A673 (cell line): ENCODE results near the gene EPB41L4B. TPM values are rescaled to one million over a fixed set of nuclear protein-coding genes. Genes with fewer than 3 reads are reported as not detected.

Experiments
- BruUV-seq: library from RNA; stranded (reverse); fragments of 400-500 nt; replicated peaks from 2 replicates; lab custom pipeline; 2021; lab: Mats Ljungman, UMichigan
- CTCF ChIA-PET: fragments of 300-600 bp; sonication (Branson Sonifier 250); formaldehyde crosslinking; loops from one replicate; lab custom pipeline; 2022; ENCODE audit warnings: antibody characterized with exemption; lab: Charles Lee
- POLR2A ChIA-PET: fragments of 300-600 bp; sonication (Branson Sonifier 250); formaldehyde crosslinking; loops from one replicate; lab custom pipeline; 2022; ENCODE audit warnings: antibody characterized with exemption; ENCODE audit not compliant: low non-redundant PET; lab: Charles Lee
- DNase-seq: peaks from one replicate; pipeline ENCODE4 v3.0.0-alpha.2; 2015; ENCODE audit warnings: low spot score
- H3K27ac ChIP-seq: fragments of 200-600 bp; sonication (generic); 2 replicates; pipeline ENCODE4 v1.5.1; 2016; ENCODE audit warnings: mixed run types, low read depth, mild to moderate bottlenecking, mixed read lengths, antibody characterized with exemption, low read length; ENCODE audit not compliant: poor library complexity, severe bottlenecking
- H3K27me3 ChIP-seq: fragments of 200-600 bp; sonication (generic); replicated peaks from 2 replicates; pipeline ENCODE4 v1.6.1; 2017; ENCODE audit warnings: mixed run types, low read depth, mild to moderate bottlenecking, mixed read lengths, antibody characterized with exemption, low read length; ENCODE audit not compliant: insufficient read depth, poor library complexity
- H3K36me3 ChIP-seq: fragments of 200-600 bp; sonication (generic); 2 replicates; pipeline ENCODE4 v1.6.1; 2016; ENCODE audit warnings: mixed run types, mild to moderate bottlenecking, mixed read lengths, antibody characterized with exemption, low read length; ENCODE audit not compliant: insufficient read depth, poor library complexity, severe bottlenecking
- H3K4me1 ChIP-seq: fragments of 200-600 bp; sonication (generic); 2 replicates; pipeline ENCODE4 v1.6.1; 2017; ENCODE audit warnings: mixed run types, mild to moderate bottlenecking, mixed read lengths, antibody characterized with exemption, low read length; ENCODE audit not compliant: insufficient read depth, poor library complexity, severe bottlenecking
- H3K4me3 ChIP-seq: fragments of 200-600 bp; sonication (generic); 2 replicates; pipeline ENCODE4 v1.5.1; 2016; ENCODE audit warnings: low read depth, mixed run types, mild to moderate bottlenecking, mixed read lengths, low read length; ENCODE audit not compliant: poor library complexity, severe bottlenecking
- H3K9me3 ChIP-seq: fragments of 200-600 bp; sonication (generic); 2 replicates; pipeline ENCODE4 v1.6.1; 2016; ENCODE audit warnings: mixed run types, low read depth, mild to moderate bottlenecking, mixed read lengths, antibody characterized with exemption, low read length; ENCODE audit not compliant: poor library complexity, severe bottlenecking
- EZH2 ChIP-seq: fragments of 200-600 bp; sonication (generic); IDR thresholded peaks from 2 replicates; pipeline ENCODE4 v1.6.1; 2017; ENCODE audit warnings: borderline replicate concordance, low read depth, mild to moderate bottlenecking, mixed read lengths, antibody characterized with exemption, low read length; ENCODE audit not compliant: poor library complexity, severe bottlenecking
- intact Hi-C: fragments of 100-400 bp; cut with micrococcal nuclease; formaldehyde crosslinking; loops from one replicate; pipeline ENCODE4 v1.10.0; 2022; ENCODE audit not compliant: unreplicated experiment
- total RNA-seq: library from RNA; stranded (reverse); gene quantifications from 2 replicates; pipeline ENCODE4 v1.2.3, GENCODE V29; 2021
- TF ChIP-seq, protein P1 (sequence below): fragments of 300-800, 200-600 bp; sonication (generic); conservative IDR thresholded peaks from 2 replicates; pipeline ENCODE4 v1.5.1; 2017; ENCODE audit warnings: low read depth, mild to moderate bottlenecking, antibody characterized with exemption, low read length, moderate library complexity, mixed read lengths

Gene EPB41L4B
- total RNA-seq, 1 experiment from 2014 or later = not detected

DNA sequence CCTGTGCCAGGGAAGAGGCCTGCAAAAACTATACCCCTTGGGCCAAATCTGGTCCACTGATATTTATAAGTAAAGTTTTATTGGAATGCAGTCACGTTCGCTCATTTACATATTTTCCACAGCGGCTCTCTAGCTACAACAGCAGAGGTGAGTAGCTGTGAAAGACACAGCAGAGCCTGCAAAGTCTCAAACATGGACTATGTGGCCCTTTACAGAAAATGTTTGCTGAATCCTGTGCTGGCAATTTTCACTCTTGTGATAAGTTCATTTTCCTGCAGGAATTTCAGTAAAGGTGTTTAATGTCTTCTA, 70.1 kb downstream of the EPB41L4B start:
- ChIA-PET POLR2A (no interaction called here), CTCF (no interaction called here)
- Histone ChIP-seq H3K27me3 (no peaks in the 10 kb centered on the region), H3K36me3 (no peaks in the 10 kb centered on the region), H3K4me3 (no peak overlapping the region), H3K4me1 (no peaks in the 10 kb centered on the region), H3K27ac (no peak overlapping the region), H3K9me3 (no peaks in the 10 kb centered on the region)
- no peak for DNase-seq
- no peak for TF ChIP-seq EZH2
- TF ChIP-seq, protein P1, sequence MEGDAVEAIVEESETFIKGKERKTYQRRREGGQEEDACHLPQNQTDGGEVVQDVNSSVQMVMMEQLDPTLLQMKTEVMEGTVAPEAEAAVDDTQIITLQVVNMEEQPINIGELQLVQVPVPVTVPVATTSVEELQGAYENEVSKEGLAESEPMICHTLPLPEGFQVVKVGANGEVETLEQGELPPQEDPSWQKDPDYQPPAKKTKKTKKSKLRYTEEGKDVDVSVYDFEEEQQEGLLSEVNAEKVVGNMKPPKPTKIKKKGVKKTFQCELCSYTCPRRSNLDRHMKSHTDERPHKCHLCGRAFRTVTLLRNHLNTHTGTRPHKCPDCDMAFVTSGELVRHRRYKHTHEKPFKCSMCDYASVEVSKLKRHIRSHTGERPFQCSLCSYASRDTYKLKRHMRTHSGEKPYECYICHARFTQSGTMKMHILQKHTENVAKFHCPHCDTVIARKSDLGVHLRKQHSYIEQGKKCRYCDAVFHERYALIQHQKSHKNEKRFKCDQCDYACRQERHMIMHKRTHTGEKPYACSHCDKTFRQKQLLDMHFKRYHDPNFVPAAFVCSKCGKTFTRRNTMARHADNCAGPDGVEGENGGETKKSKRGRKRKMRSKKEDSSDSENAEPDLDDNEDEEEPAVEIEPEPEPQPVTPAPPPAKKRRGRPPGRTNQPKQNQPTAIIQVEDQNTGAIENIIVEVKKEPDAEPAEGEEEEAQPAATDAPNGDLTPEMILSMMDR = no peak
- BruUV-seq = no TSS peak
- intact Hi-C loops = no loop called here

DNA sequence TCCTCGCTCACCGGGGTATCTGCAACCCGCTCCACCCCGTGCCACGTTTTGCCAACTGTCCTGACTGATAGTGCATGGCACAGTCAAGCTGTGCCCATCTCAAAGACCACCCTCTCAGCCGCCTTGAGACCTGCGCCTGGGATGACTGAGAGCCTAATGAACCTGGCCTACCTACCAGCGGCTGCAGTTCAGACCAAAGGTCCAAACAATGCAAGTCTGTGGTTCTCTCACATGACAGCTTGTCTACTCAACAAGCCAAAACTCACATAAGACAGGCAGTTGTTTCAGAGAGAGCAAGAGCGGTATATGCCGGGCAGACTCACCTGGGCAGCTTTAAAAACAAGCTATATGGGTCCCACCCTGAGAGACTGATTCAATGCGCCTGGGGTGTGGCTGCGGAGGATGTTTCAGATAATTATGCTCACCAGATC, 70.5 kb downstream of the EPB41L4B start:
- ChIA-PET POLR2A (no interaction called here), CTCF (no interaction called here)
- Histone ChIP-seq H3K27ac (no peak overlapping the region), H3K9me3 (no peaks in the 10 kb centered on the region), H3K4me1 (no peaks in the 10 kb centered on the region), H3K36me3 (no peaks in the 10 kb centered on the region), H3K4me3 (no peak overlapping the region), H3K27me3 (no peaks in the 10 kb centered on the region)
- no TSS peak for BruUV-seq
- DNase-seq = no peak
- TF ChIP-seq EZH2 = no peak
- TF ChIP-seq, protein P1 = no peak
- intact Hi-C loops = no loop called here

DNA sequence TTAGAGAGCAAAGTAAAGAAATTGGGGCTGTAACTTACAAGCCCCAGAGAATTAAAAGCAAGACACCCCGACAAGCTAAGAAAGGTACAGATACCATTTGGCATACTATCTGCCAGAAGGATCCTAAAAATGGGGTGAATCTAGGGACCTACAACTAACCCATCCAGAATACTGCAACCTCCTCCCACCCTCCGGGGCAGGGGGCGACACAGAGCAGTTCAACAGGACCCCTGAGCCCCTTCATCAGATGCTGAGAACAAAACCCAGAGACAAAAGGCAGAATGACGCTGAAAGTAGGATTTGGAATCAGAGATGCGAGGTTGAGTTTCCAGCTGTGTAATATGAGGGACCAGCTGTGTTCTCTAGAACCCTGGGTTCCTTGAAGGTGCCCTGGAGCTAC, 71.2 kb downstream of the EPB41L4B start:
- no peak for DNase-seq
- intact Hi-C loops = loop anchor here (10.0 kb wide), 1 partner anchor 155 kb away; no protein-coding TSS in a partner anchor

DNA sequence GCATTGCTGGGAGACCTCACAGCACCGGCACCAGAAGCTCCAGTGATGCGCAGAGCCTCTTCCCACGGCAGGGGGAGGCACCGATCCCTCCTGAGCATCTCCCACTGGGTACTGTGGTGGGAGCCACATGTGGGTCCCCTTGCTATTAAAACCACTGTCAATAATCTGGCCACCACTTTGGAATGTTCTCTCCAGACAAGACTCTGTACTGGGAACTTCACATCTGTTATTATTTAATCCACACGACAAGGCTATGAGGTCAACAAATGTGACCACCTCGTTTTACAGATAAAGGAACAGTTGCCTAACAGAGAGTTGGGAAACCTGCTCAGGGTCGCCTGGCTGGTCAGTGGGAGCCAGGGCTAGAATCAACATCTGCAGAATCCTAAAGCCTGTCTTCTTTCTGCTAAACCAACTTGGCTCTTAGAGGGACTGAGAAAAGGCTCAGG, 72.7 kb downstream of the EPB41L4B start:
- no peaks in the 10 kb centered on the region for H3K36me3 ChIP-seq
- BruUV-seq = no TSS peak
- POLR2A ChIA-PET = no interaction called here
- no peak for DNase-seq
- CTCF ChIA-PET = no interaction called here
- H3K4me3 ChIP-seq = no peak overlapping the region
- no peak overlapping the region for H3K27ac ChIP-seq
- no peak for TF ChIP-seq EZH2
- TF ChIP-seq, protein P1 = no peak
- H3K4me1 ChIP-seq = no peaks in the 10 kb centered on the region
- intact Hi-C loops = loop anchor here (10.0 kb wide), 1 partner anchor 157 kb away; no protein-coding TSS in a partner anchor
- H3K27me3 ChIP-seq = no peaks in the 10 kb centered on the region
- H3K9me3 ChIP-seq = no peaks in the 10 kb centered on the region

More for the DNA sequence above, 71.2 kb downstream of the EPB41L4B start:
- ChIA-PET POLR2A (no interaction called here), CTCF (no interaction called here)
- Histone ChIP-seq H3K27ac (no peak overlapping the region), H3K36me3 (no peaks in the 10 kb centered on the region), H3K4me3 (no peak overlapping the region), H3K27me3 (no peaks in the 10 kb centered on the region), H3K4me1 (no peaks in the 10 kb centered on the region), H3K9me3 (no peaks in the 10 kb centered on the region)
- TF ChIP-seq EZH2 = no peak
- no TSS peak for BruUV-seq
